ENCODE measurements around the gene PRKAG2. TPM values are rescaled to one million over a fixed set of nuclear protein-coding genes. Genes with fewer than 3 reads are reported as not detected.

PRKAG2 gene
- total and polyA plus RNA-seq, 2 experiments from 2014 or later, result 9.1 to 14.9 TPM

- TF ChIP-seq ETS1 (IDR thresholded peaks at IDR 0.05), result no peak
- TF ChIP-seq STAT1 (IDR thresholded peaks at IDR 0.05; ENCODE audit: unreplicated experiment), result no peak
- no peak for TF ChIP-seq CTCF (conservative IDR thresholded peaks at IDR 0.05; ENCODE audit: low read depth in 2 of 2)
- TF ChIP-seq ZNF114 (CRISPR knock-in tag; IDR thresholded peaks at IDR 0.05), result no peak
- TF ChIP-seq REST (IDR thresholded peaks at IDR 0.05; ENCODE audit: unreplicated experiment), result no peak
- no peak for TF ChIP-seq ZNF462 (CRISPR knock-in tag; IDR thresholded peaks at IDR 0.05)
- no peak for TF ChIP-seq CREB1 (CRISPR knock-in tag; IDR thresholded peaks at IDR 0.05; ENCODE audit: low read depth)
- TF ChIP-seq JUNB (IDR thresholded peaks at IDR 0.05; ENCODE audit: unreplicated experiment), result no peak
- TF ChIP-seq POLR2AphosphoS5 (IDR thresholded peaks at IDR 0.05; ENCODE audit: low read depth), result no peak
- no peak for TF ChIP-seq EZH2phosphoT487 (IDR thresholded peaks at IDR 0.05; ENCODE audit: unreplicated experiment)
- TF ChIP-seq ZNF331 (CRISPR knock-in tag; IDR thresholded peaks at IDR 0.05; ENCODE audit: low read depth), result no peak
These were observed 63.5 kb downstream of the PRKAG2 start for GRCh38 chr7:151813445-151813844.

More at GRCh38 chr7:151813445-151813844, 63.5 kb downstream of the PRKAG2 start:
- Histone ChIP-seq H2AFZ (peak overlapping the region; percentile 66; the same call in 1 of the 2 replicates), H3K4me2 (no peak overlapping the region), H3K27ac (ENCODE audit: low read depth) (no peak overlapping the region), H3K4me3 (no peak overlapping the region), H3F3A (replicated peaks; ENCODE audit: low read depth) (no peaks in the 10 kb centered on the region), H3K79me2 (replicated peaks; ENCODE audit: insufficient read depth) (no peaks in the 10 kb centered on the region), H3K36me3 (ENCODE audit: insufficient read depth) (no peaks in the 10 kb centered on the region), H3K9me2 (ENCODE audit: insufficient read depth) (no peaks in the 10 kb centered on the region), H4K20me1 (replicated peaks; ENCODE audit: insufficient read depth) (no peaks in the 10 kb centered on the region), H3K27me3 (ENCODE audit: insufficient read depth) (no peaks in the 10 kb centered on the region), H3K4me1 (ENCODE audit: insufficient read depth) (peaks cover 4% of the 10 kb centered on the region; the same call in 1 of the 2 replicates)
- Mint-ChIP-seq H3K9me3 (no peaks in the 10 kb centered on the region), H3K4me3 (no peak overlapping the region; the same call in 2 of the 3 replicates), H3K27me3 (ENCODE audit: insufficient read depth, low read depth, poor library complexity) (peaks cover 17% of the 10 kb centered on the region), H3K4me1 (peaks cover 29% of the 10 kb centered on the region), H3K27ac (no peak overlapping the region), H3K36me3 (ENCODE audit: low read depth) (no peaks in the 10 kb centered on the region)
- ATAC-seq, result no peak
- no peak for DNase-seq (ENCODE audit: low spot score)
